ENCODE measurements around the gene INPP4B.

DNA sequence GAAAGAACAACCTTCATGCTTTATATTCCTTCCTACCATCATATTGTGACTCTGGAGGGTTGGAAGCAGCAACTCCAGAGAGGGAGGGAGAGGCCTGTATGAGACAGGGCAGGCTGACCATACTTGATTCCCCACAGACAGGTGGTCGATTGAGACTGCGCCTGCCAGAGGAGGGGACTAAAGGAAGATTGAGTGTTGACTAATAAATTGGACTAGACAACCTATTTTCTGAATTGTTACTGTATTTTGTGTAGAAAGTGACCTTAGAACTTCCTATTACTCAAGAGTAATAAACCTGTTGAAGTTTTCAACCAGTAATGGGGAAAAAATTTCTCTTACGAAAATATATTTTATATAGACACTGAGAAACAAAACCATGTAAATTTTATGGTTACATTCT, 301.5 kb downstream of the INPP4B start:
- TF ChIP-seq, protein P1, sequence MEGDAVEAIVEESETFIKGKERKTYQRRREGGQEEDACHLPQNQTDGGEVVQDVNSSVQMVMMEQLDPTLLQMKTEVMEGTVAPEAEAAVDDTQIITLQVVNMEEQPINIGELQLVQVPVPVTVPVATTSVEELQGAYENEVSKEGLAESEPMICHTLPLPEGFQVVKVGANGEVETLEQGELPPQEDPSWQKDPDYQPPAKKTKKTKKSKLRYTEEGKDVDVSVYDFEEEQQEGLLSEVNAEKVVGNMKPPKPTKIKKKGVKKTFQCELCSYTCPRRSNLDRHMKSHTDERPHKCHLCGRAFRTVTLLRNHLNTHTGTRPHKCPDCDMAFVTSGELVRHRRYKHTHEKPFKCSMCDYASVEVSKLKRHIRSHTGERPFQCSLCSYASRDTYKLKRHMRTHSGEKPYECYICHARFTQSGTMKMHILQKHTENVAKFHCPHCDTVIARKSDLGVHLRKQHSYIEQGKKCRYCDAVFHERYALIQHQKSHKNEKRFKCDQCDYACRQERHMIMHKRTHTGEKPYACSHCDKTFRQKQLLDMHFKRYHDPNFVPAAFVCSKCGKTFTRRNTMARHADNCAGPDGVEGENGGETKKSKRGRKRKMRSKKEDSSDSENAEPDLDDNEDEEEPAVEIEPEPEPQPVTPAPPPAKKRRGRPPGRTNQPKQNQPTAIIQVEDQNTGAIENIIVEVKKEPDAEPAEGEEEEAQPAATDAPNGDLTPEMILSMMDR (IDR thresholded peaks at IDR 0.05), result no peak
- no peak for TF ChIP-seq ZFX (IDR thresholded peaks at IDR 0.05; ENCODE audit: borderline replicate concordance)

Data from 22Rv1 (cell line).